Gastrocnemius medialis (tissue), 4 donors: ENCODE results near the gene APEX2. TPM values are rescaled to one million over a fixed set of nuclear protein-coding genes. Genes with fewer than 3 reads are reported as not detected.
A peak's percentile ranks its signal among the peaks of the same experiment; 100 is the strongest.

Source experiments
- ATAC-seq, 2 donors: fragments of 150-250 bp; one replicate each; pipeline ENCODE4 v1.9.1; 2016
- DNase-seq, 2 donors: peaks; one replicate each; pipeline ENCODE4 v3.0.0-alpha.2; 2019
- H3K27ac ChIP-seq, 4 donors: fragments of 200-600 bp; sonication (generic); 1 replicate in 1 of 4; 2 replicates in 3 of 4; pipeline ENCODE4 v1.5.1; 2016 to 2018; ENCODE audit warnings: mild to moderate bottlenecking in 2 of 4, moderate library complexity in 1 of 4
- H3K27me3 ChIP-seq, 3 donors: fragments of 200-600 bp; sonication (generic) in 2 of 3; 1 replicate in 1 of 3; 2 replicates in 2 of 3; pipeline versions ENCODE4 v1.5.1 to v1.6.0; 2016 to 2019; ENCODE audit warnings: mild to moderate bottlenecking in 1 of 3, moderate library complexity in 1 of 3
- H3K36me3 ChIP-seq, 2 donors: fragments of 200-600 bp; sonication (generic) in 1 of 2; one replicate each; pipeline ENCODE4 v1.5.1; 2017 to 2018
- H3K4me1 ChIP-seq, 2 donors: fragments of 200-600 bp; sonication (generic) in 1 of 2; one replicate each; pipeline ENCODE4 v1.5.1; 2016 to 2017; ENCODE audit warnings: mild to moderate bottlenecking in 2 of 2
- H3K4me3 ChIP-seq, 4 donors: fragments of 200-600 bp; sonication (generic) in 3 of 4; 1 replicate in 1 of 4; 2 replicates in 3 of 4; pipeline ENCODE4 v1.5.1; 2016 to 2019; ENCODE audit warnings: mild to moderate bottlenecking in 2 of 4
- H3K9me3 ChIP-seq, 3 donors: fragments of 200-600 bp; sonication (generic) in 2 of 3; 1 replicate in 1 of 3; 2 replicates in 2 of 3; pipeline ENCODE4 v1.5.1; 2016 to 2019
- POLR2A ChIP-seq, 2 donors: fragments of 450-650 bp; IDR thresholded peaks; one replicate each; pipeline ENCODE4 v1.6.1; 2017; ENCODE audit warnings: antibody characterized with exemption in 2 of 2, mild to moderate bottlenecking in 2 of 2, moderate library complexity in 2 of 2
- in situ Hi-C, 4 donors: fragments of 200-750 bp; cut with MboI; loops; one replicate each; pipeline versions ENCODE4 v1.15.0 to v1.8.0; 2017; ENCODE audit warnings: low sequenced_read_pairs in 4 of 4
- intact Hi-C: fragments of 100-400 bp; cut with DNase I; formaldehyde crosslinking; loops from one replicate; pipeline ENCODE4 v1.15.1; 2023; ENCODE audit warnings: low total_unique reads
- total RNA-seq, 4 donors: library from RNA; depleted of rRNA; stranded (reverse); fragments of >200 nt; gene quantifications; one replicate each; pipeline versions ENCODE4 v1.1.0 to v1.2.3, GENCODE V29; 2016
- TF ChIP-seq, protein P1 (sequence below), 5 experiments: fragments of 450-650 bp in 3 of 5; fragments of 200-600 bp in 2 of 5; sonication (generic) in 2 of 5; IDR thresholded peaks in 4 of 5; conservative IDR thresholded peaks in 1 of 5; 1 replicate in 4 of 5; 2 replicates in 1 of 5; pipeline ENCODE4 v1.5.1; 2016 to 2019; ENCODE audit warnings: antibody characterized with exemption in 5 of 5, mild to moderate bottlenecking in 3 of 5, moderate library complexity in 3 of 5

Gene APEX2
- total RNA-seq, 4 donors from 2014 or later = 8.3 to 17.2 (median 8.8) TPM

- H3K27ac ChIP-seq = peak overlapping the region; percentile 84 to 93 (median 90)
- peak; percentile 57 to 63 for ATAC-seq
- TF ChIP-seq, protein P1, sequence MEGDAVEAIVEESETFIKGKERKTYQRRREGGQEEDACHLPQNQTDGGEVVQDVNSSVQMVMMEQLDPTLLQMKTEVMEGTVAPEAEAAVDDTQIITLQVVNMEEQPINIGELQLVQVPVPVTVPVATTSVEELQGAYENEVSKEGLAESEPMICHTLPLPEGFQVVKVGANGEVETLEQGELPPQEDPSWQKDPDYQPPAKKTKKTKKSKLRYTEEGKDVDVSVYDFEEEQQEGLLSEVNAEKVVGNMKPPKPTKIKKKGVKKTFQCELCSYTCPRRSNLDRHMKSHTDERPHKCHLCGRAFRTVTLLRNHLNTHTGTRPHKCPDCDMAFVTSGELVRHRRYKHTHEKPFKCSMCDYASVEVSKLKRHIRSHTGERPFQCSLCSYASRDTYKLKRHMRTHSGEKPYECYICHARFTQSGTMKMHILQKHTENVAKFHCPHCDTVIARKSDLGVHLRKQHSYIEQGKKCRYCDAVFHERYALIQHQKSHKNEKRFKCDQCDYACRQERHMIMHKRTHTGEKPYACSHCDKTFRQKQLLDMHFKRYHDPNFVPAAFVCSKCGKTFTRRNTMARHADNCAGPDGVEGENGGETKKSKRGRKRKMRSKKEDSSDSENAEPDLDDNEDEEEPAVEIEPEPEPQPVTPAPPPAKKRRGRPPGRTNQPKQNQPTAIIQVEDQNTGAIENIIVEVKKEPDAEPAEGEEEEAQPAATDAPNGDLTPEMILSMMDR (IDR thresholded peaks at IDR 0.05 in 4 of 5, conservative IDR thresholded peaks at IDR 0.05 in 1 of 5) = no peak
- peak in 1 of 2 donors; percentile 8 for TF ChIP-seq POLR2A (IDR thresholded peaks at IDR 0.05)
- no peaks in the 10 kb centered on the region for H3K27me3 ChIP-seq
- intact Hi-C loops = no loop called here
- no peaks in the 10 kb centered on the region for H3K36me3 ChIP-seq
- H3K4me3 ChIP-seq = peak overlapping the region; percentile 33 to 47 (median 40)
- in situ Hi-C loops = no loop called here
- peak; percentile 45 to 73 for DNase-seq
- H3K4me1 ChIP-seq = peaks cover 21 to 36% of the 10 kb centered on the region in 2 donors
- H3K9me3 ChIP-seq = no peaks in the 10 kb centered on the region
Measured at GRCh38 chrX:54992911-54993622, 7.1 kb upstream of the APEX2 start.

- intact Hi-C loops = no loop called here
- no peaks in the 10 kb centered on the region for H3K36me3 ChIP-seq
- H3K27me3 ChIP-seq = no peaks in the 10 kb centered on the region
- DNase-seq = no peak
- no peak for TF ChIP-seq POLR2A (IDR thresholded peaks at IDR 0.05)
- TF ChIP-seq, protein P1 (IDR thresholded peaks at IDR 0.05 in 4 of 5, conservative IDR thresholded peaks at IDR 0.05 in 1 of 5) = no peak
- H3K4me3 ChIP-seq = peak within 1 kb of the TSS; percentile 33 to 47 (median 40)
- ATAC-seq = no peak
- H3K27ac ChIP-seq = peak within 1 kb of the TSS; percentile 84 to 93 (median 90)
- H3K4me1 ChIP-seq = peaks cover 22 to 32% of the 10 kb centered on the region in 2 donors
- H3K9me3 ChIP-seq = no peaks in the 10 kb centered on the region
- in situ Hi-C loops = no loop called here
Measured at GRCh38 chrX:54994099-54994498, 6.1 kb upstream of the APEX2 start, which contains the start of gene PFKFB1. Gene PFKFB1, minus strand, starts transcription at chrX:54994188. Its CDS starts 181 bp downstream, at chrX:54994007.

DNA sequence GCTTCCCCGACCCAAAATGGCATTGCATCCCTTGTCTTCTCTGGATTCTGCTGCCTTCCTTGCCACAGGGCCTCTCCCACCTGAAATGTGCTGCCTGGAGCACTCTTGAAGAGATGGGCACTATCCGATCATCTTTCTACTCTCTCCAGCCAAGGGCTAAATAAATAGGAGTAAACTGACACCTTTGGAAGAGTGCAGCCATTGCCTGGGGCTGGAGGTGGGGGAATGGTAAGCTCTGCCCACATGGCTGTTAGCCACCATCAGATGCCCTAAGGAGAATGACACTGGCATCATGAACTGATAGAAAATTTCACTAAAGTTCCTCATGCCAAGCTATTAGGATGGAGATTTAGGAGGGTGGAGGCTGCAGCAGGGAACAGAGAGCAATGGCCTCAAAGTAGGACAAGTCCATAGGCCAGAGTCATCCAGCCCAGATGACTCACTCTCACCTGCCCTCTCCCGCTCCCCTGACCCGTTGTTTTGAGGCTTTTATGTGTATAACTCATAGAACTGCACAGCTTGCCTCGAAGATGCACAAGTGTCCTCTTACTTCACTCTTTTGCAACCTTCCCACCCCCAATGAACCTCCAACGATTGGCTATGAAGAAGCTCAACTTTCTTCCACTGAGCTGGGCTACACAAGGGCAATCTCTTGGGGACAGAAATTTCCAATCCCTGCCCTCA is 5.4 kb upstream of the APEX2 start:
- in situ Hi-C loops = no loop called here
- peak; percentile 70 to 84 for DNase-seq
- H3K4me1 ChIP-seq = peaks cover 24 to 27% of the 10 kb centered on the region in 2 donors
- peak overlapping the region; percentile 84 to 93 (median 90) for H3K27ac ChIP-seq
- peak; percentile 49 to 62 for ATAC-seq
- H3K9me3 ChIP-seq = no peaks in the 10 kb centered on the region
- peak overlapping the region in 3 of 4 donors; percentile 31 to 47 (median 41) for H3K4me3 ChIP-seq
- H3K27me3 ChIP-seq = no peaks in the 10 kb centered on the region
- TF ChIP-seq, protein P1 (IDR thresholded peaks at IDR 0.05 in 4 of 5, conservative IDR thresholded peaks at IDR 0.05 in 1 of 5) = no peak
- TF ChIP-seq POLR2A (IDR thresholded peaks at IDR 0.05) = peak in 1 of 2 donors; percentile 56
- intact Hi-C loops = loop anchor here (5.0 kb wide), 1 partner anchor 1703 kb away; no protein-coding TSS in a partner anchor
- H3K36me3 ChIP-seq = no peaks in the 10 kb centered on the region

GRCh38 chrX:54995621-54996020 is 4.5 kb upstream of the APEX2 start:
- in situ Hi-C loops = no loop called here
- H3K27ac ChIP-seq = peak overlapping the region; percentile 84 to 93 (median 90)
- ATAC-seq (no peak), DNase-seq (no peak)
- H3K27me3 ChIP-seq = no peaks in the 10 kb centered on the region
- no peaks in the 10 kb centered on the region for H3K36me3 ChIP-seq
- no peak for TF ChIP-seq POLR2A (IDR thresholded peaks at IDR 0.05)
- TF ChIP-seq, protein P1 (IDR thresholded peaks at IDR 0.05 in 4 of 5, conservative IDR thresholded peaks at IDR 0.05 in 1 of 5) = no peak
- intact Hi-C loops = loop anchor here (5.0 kb wide), 1 partner anchor 1703 kb away; no protein-coding TSS in a partner anchor
- H3K4me3 ChIP-seq = peak overlapping the region in 1 of 4 donors; percentile 16
- H3K4me1 ChIP-seq = peaks cover 22 to 24% of the 10 kb centered on the region in 2 donors
- H3K9me3 ChIP-seq = no peaks in the 10 kb centered on the region
